ENCODE measurements around the gene FAM53B.

- TF ChIP-seq, protein P1, sequence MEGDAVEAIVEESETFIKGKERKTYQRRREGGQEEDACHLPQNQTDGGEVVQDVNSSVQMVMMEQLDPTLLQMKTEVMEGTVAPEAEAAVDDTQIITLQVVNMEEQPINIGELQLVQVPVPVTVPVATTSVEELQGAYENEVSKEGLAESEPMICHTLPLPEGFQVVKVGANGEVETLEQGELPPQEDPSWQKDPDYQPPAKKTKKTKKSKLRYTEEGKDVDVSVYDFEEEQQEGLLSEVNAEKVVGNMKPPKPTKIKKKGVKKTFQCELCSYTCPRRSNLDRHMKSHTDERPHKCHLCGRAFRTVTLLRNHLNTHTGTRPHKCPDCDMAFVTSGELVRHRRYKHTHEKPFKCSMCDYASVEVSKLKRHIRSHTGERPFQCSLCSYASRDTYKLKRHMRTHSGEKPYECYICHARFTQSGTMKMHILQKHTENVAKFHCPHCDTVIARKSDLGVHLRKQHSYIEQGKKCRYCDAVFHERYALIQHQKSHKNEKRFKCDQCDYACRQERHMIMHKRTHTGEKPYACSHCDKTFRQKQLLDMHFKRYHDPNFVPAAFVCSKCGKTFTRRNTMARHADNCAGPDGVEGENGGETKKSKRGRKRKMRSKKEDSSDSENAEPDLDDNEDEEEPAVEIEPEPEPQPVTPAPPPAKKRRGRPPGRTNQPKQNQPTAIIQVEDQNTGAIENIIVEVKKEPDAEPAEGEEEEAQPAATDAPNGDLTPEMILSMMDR (IDR thresholded peaks at IDR 0.05) = no peak
- TF ChIP-seq, protein P2, sequence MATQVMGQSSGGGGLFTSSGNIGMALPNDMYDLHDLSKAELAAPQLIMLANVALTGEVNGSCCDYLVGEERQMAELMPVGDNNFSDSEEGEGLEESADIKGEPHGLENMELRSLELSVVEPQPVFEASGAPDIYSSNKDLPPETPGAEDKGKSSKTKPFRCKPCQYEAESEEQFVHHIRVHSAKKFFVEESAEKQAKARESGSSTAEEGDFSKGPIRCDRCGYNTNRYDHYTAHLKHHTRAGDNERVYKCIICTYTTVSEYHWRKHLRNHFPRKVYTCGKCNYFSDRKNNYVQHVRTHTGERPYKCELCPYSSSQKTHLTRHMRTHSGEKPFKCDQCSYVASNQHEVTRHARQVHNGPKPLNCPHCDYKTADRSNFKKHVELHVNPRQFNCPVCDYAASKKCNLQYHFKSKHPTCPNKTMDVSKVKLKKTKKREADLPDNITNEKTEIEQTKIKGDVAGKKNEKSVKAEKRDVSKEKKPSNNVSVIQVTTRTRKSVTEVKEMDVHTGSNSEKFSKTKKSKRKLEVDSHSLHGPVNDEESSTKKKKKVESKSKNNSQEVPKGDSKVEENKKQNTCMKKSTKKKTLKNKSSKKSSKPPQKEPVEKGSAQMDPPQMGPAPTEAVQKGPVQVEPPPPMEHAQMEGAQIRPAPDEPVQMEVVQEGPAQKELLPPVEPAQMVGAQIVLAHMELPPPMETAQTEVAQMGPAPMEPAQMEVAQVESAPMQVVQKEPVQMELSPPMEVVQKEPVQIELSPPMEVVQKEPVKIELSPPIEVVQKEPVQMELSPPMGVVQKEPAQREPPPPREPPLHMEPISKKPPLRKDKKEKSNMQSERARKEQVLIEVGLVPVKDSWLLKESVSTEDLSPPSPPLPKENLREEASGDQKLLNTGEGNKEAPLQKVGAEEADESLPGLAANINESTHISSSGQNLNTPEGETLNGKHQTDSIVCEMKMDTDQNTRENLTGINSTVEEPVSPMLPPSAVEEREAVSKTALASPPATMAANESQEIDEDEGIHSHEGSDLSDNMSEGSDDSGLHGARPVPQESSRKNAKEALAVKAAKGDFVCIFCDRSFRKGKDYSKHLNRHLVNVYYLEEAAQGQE (IDR thresholded peaks at IDR 0.05; ENCODE audit: low read depth, low read length) = no peak
- TF ChIP-seq POLR2AphosphoS5 (IDR thresholded peaks at IDR 0.05; ENCODE audit: low read depth, low read length) = no peak
- no peak for TF ChIP-seq TAF1 (IDR thresholded peaks at IDR 0.05; ENCODE audit: borderline replicate concordance, low read depth, low read length)
- no peak for TF ChIP-seq MEF2A (IDR thresholded peaks at IDR 0.05; ENCODE audit: borderline replicate concordance, low read depth)
- TF ChIP-seq YY1 (IDR thresholded peaks at IDR 0.05; ENCODE audit: low read depth) = no peak
- TF ChIP-seq, protein P3, sequence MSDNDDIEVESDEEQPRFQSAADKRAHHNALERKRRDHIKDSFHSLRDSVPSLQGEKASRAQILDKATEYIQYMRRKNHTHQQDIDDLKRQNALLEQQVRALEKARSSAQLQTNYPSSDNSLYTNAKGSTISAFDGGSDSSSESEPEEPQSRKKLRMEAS (IDR thresholded peaks at IDR 0.05; ENCODE audit: low read depth) = no peak
- no peak for TF ChIP-seq EP300 (IDR thresholded peaks at IDR 0.05; ENCODE audit: borderline replicate concordance in 1 of 2, low read depth in 1 of 2, low read length in 1 of 2)
- no peak for TF ChIP-seq NRF1 (IDR thresholded peaks at IDR 0.05; ENCODE audit: low read depth, low read length)
- TF ChIP-seq EZH2phosphoT487 (IDR thresholded peaks at IDR 0.05; ENCODE audit: borderline replicate concordance, low read depth) = no peak
- no peak for TF ChIP-seq RFX5 (IDR thresholded peaks at IDR 0.05; ENCODE audit: low read length)
- TF ChIP-seq NFIC (IDR thresholded peaks at IDR 0.05; ENCODE audit: borderline replicate concordance) = no peak
Measured at GRCh38 chr10:124653811-124654651, 90.1 kb downstream of the FAM53B start.
